GM12878 (cell line): ENCODE data around the gene ANKRD11. TPM values are rescaled to one million over a fixed set of nuclear protein-coding genes. Genes with fewer than 3 reads are reported as not detected.

Experiments
- BMI1 ChIP-seq: fragments of 450-650 bp; IDR thresholded peaks from 2 replicates; pipeline ENCODE4 v1.6.1; 2016; ENCODE audit warnings: mild to moderate bottlenecking, moderate library complexity, borderline replicate concordance
- BRCA1 ChIP-seq: IDR thresholded peaks from 2 replicates; pipeline ENCODE4 v1.6.1; 2011; ENCODE audit warnings: low read depth, low read length, improper control_type of control experiment
- CBX3 ChIP-seq: fragments of 200-600 bp; sonication (generic); IDR thresholded peaks from 2 replicates; pipeline ENCODE4 v1.6.1; 2016; ENCODE audit warnings: low read depth, borderline replicate concordance
- MAX ChIP-seq: IDR thresholded peaks from 2 replicates; pipeline ENCODE4 v1.6.1; 2012; ENCODE audit warnings: low read depth, low read length, improper control_type of control experiment
- NRF1 ChIP-seq: conservative IDR thresholded peaks from 2 replicates; pipeline ENCODE4 v1.6.1; 2011; ENCODE audit warnings: mild to moderate bottlenecking, low read depth, low read length, improper control_type of control experiment
- SIX5 ChIP-seq: IDR thresholded peaks from 2 replicates; pipeline ENCODE4 v1.6.1; 2011; ENCODE audit warnings: mild to moderate bottlenecking, low read depth, low read length, moderate library complexity; ENCODE audit not compliant: severe bottlenecking
- WRNIP1 ChIP-seq: IDR thresholded peaks from 2 replicates; pipeline ENCODE4 v1.6.1; 2011; ENCODE audit warnings: low read depth, low read length, improper control_type of control experiment, borderline replicate concordance
- ZBTB11 ChIP-seq: fragments of 450-650 bp; formaldehyde crosslinking; IDR thresholded peaks from 2 replicates; pipeline ENCODE4 v1.5.0; 2022; ENCODE audit warnings: mild to moderate bottlenecking, missing genetic modification characterization
- ZBTB4 ChIP-seq: fragments of 450-650 bp; formaldehyde crosslinking; IDR thresholded peaks from 2 replicates; pipeline ENCODE4 v1.4.0; 2022; ENCODE audit warnings: mild to moderate bottlenecking, moderate library complexity
- ZNF592 ChIP-seq: fragments of 450-650 bp; IDR thresholded peaks from 2 replicates; pipeline ENCODE4 v1.6.1; 2017; ENCODE audit warnings: mild to moderate bottlenecking, moderate library complexity
- polyA plus RNA-seq, 11 experiments: library from polyadenylated mRNA; depleted of rRNA in 4 of 11; unstranded in 6 of 11; stranded (reverse) in 5 of 11; fragments of >200 nt; fragmentation: Nextera tagmentation in 4 of 11; fragmentation: Illumina TruSeq in 1 of 11; extraction: Ambion mirVana in 4 of 11; extraction: Trizol in 1 of 11; gene quantifications; 1 replicate in 1 of 11; 2 replicates in 10 of 11; pipeline versions ENCODE4 v1.2.1 to v1.2.3, GENCODE V29; 2011 to 2016; ENCODE audit warnings: inconsistent platforms in 2 of 11, missing spikeins in 2 of 11, low read depth in 1 of 11
- total RNA-seq, 4 experiments: library from RNA; depleted of rRNA in 3 of 4; stranded (reverse); fragments of >200 nt in 3 of 4; fragmentation: Illumina TruSeq in 1 of 4; extraction: Trizol in 1 of 4; gene quantifications; 2 replicates each; pipeline versions ENCODE4 v1.2.1 to v1.2.3, GENCODE V29; 2013 to 2021
- TF ChIP-seq, protein P1 (sequence below): fragments of 450-650 bp; IDR thresholded peaks from 2 replicates; pipeline ENCODE4 v1.6.1; 2017; ENCODE audit warnings: borderline replicate concordance
- TF ChIP-seq, protein P2 (sequence below): fragments of 450-650 bp; IDR thresholded peaks from 2 replicates; pipeline ENCODE4 v1.6.1; 2014; ENCODE audit warnings: mild to moderate bottlenecking

The ANKRD11 gene
- total and polyA plus RNA-seq, 10 of the 15 experiments (the other 5 are each of a cell fraction or from before 2014, with no cell fraction given): 5.1 to 103 (median 27.4) TPM

DNA sequence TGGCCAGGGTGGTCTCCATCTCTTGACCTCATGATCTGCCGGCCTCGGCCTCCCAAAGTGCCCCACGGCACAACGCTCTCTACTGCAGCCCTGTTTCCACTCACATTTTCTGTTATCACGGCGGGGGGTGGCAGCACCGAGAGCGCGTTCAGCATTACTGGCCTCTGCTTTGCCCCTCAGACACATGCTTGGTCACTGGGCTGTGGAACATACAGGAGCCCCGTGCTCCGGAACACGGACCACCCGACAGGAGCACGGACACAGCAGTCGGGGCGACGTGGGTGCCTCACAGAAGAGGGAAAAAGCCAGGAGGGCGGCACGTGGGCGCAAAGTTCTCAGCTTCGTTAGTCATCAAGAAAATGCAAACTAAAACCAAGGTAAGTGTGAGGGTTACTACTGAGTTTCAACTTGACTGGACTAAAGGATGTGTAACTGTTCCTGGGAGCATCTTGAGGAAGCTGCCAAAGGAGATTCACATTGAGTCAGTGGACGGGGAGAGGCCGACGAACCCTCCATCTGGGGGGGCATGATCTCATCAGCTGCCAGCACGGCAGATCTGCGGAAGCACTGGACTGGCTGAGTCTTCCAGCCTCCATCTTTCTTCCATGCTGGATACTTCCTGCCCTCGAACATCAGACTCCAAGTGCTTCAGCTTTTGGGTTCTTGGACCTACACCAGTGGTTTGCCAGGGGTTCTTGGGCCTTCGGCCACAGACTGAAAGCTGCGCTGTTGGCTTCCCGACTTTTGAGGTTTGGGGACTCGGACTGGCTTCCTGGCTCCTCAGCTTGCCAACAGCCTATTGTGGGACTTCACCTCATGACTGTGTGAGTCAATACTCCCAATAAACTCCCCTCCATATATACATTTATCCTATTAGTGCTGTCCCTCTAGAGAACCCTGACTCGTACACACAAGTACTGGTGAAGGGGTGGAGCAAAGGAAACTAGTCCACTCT is 166.0 kb downstream of the ANKRD11 start (continued):
- TF ChIP-seq ZNF592 (no peak), CBX3 (no peak), ZBTB4 (CRISPR knock-in tag) (no peak), NRF1 (no peak), WRNIP1 (no peak), BRCA1 (no peak), MAX (peak; percentile 88), ZBTB11 (CRISPR knock-in tag) (no peak), BMI1 (no peak; the same call in 1 of the 2 replicates), SIX5 (no peak)
- TF ChIP-seq, protein P1, sequence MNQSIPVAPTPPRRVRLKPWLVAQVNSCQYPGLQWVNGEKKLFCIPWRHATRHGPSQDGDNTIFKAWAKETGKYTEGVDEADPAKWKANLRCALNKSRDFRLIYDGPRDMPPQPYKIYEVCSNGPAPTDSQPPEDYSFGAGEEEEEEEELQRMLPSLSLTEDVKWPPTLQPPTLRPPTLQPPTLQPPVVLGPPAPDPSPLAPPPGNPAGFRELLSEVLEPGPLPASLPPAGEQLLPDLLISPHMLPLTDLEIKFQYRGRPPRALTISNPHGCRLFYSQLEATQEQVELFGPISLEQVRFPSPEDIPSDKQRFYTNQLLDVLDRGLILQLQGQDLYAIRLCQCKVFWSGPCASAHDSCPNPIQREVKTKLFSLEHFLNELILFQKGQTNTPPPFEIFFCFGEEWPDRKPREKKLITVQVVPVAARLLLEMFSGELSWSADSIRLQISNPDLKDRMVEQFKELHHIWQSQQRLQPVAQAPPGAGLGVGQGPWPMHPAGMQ: no peak
- TF ChIP-seq, protein P2, sequence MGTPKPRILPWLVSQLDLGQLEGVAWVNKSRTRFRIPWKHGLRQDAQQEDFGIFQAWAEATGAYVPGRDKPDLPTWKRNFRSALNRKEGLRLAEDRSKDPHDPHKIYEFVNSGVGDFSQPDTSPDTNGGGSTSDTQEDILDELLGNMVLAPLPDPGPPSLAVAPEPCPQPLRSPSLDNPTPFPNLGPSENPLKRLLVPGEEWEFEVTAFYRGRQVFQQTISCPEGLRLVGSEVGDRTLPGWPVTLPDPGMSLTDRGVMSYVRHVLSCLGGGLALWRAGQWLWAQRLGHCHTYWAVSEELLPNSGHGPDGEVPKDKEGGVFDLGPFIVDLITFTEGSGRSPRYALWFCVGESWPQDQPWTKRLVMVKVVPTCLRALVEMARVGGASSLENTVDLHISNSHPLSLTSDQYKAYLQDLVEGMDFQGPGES: no peak
